Hepatocyte (in vitro differentiated cells): ENCODE measurements around the gene SUGP2.

Source experiments
- CTCF ChIP-seq: fragments of 200-600 bp; sonication (generic); IDR thresholded peaks from 2 replicates; pipeline ENCODE4 v1.5.1; 2016; ENCODE audit warnings: antibody characterized with exemption, mild to moderate bottlenecking; ENCODE audit not compliant: poor library complexity
- EZH2 ChIP-seq: fragments of 200-600 bp; sonication (generic); IDR thresholded peaks from 2 replicates; pipeline ENCODE4 v1.6.1; 2016; ENCODE audit warnings: antibody characterized with exemption, mild to moderate bottlenecking, borderline replicate concordance
- EZH2phosphoT487 ChIP-seq: fragments of 200-600 bp; sonication (generic); IDR thresholded peaks from one replicate; pipeline ENCODE4 v1.6.1; 2018; ENCODE audit warnings: antibody characterized with exemption, mild to moderate bottlenecking, low read depth, moderate library complexity; ENCODE audit not compliant: unreplicated experiment, severe bottlenecking

- TF ChIP-seq CTCF (no peak), EZH2phosphoT487 (no peak), EZH2 (no peak)
Observed at GRCh38 chr19:19054315-19054938, 21.1 kb upstream of the SUGP2 start.
